HepG2 (cell line): Measurements from ENCODE around the gene CHRNB2. TPM values are rescaled to one million over a fixed set of nuclear protein-coding genes. Genes with fewer than 3 reads are reported as not detected.

ENCODE experiments used
- AGO1 ChIP-seq: fragments of 200-400 bp; formaldehyde crosslinking; IDR thresholded peaks from 2 replicates; pipeline ENCODE4 v1.6.1; 2017; ENCODE audit warnings: mild to moderate bottlenecking, low read depth, low read length, moderate library complexity; ENCODE audit not compliant: poor library complexity, severe bottlenecking
- ATF1 ChIP-seq: IDR thresholded peaks from 2 replicates; pipeline ENCODE4 v1.6.1; 2016; ENCODE audit warnings: mild to moderate bottlenecking, control low read depth
- BCLAF1 ChIP-seq: fragments of 450-650 bp; IDR thresholded peaks from 2 replicates; pipeline ENCODE4 v1.6.1; 2017; ENCODE audit warnings: mild to moderate bottlenecking
- CC2D1A ChIP-seq: sonication (generic); formaldehyde crosslinking; IDR thresholded peaks from 2 replicates; pipeline ENCODE4 v1.8.1; 2023; ENCODE audit warnings: mild to moderate bottlenecking, missing genetic modification reagents
- CSRNP1 ChIP-seq: sonication (generic); formaldehyde crosslinking; IDR thresholded peaks from 2 replicates; pipeline ENCODE4 v1.8.1; 2023; ENCODE audit warnings: mild to moderate bottlenecking, missing genetic modification reagents
- GLMP ChIP-seq: sonication (generic); formaldehyde crosslinking; IDR thresholded peaks from 2 replicates; pipeline ENCODE4 v1.9.0; 2021; ENCODE audit warnings: missing genetic modification reagents, mild to moderate bottlenecking, borderline replicate concordance
- MXD4 ChIP-seq: IDR thresholded peaks from 2 replicates; pipeline ENCODE4 v1.6.1; 2016; ENCODE audit warnings: mild to moderate bottlenecking, missing biosample characterization, missing genetic modification reagents
- NCOR1 ChIP-seq: fragments of 200-600 bp; sonication (generic); IDR thresholded peaks from 2 replicates; pipeline ENCODE4 v1.7.0; 2017; ENCODE audit warnings: antibody characterized with exemption, low read length, borderline replicate concordance
- NR3C1 ChIP-seq: sonication (generic); formaldehyde crosslinking; IDR thresholded peaks from 2 replicates; pipeline ENCODE4 v1.4.0; 2020; ENCODE audit warnings: missing genetic modification reagents
- PBX2 ChIP-seq: IDR thresholded peaks from 2 replicates; pipeline ENCODE4 v1.6.1; 2016; ENCODE audit warnings: control low read depth
- SMAD1 ChIP-seq: sonication (generic); formaldehyde crosslinking; IDR thresholded peaks from 2 replicates; pipeline ENCODE4 v1.4.0; 2020; ENCODE audit warnings: missing genetic modification reagents, low read depth, mild to moderate bottlenecking, borderline replicate concordance
- U2AF2 ChIP-seq: fragments of 200-400 bp; formaldehyde crosslinking; IDR thresholded peaks from 2 replicates; pipeline ENCODE4 v1.6.1; 2017; ENCODE audit warnings: low read depth, mild to moderate bottlenecking, low read length
- YEATS2 ChIP-seq: sonication (generic); formaldehyde crosslinking; IDR thresholded peaks from 2 replicates; pipeline ENCODE4 v1.4.0; 2020; ENCODE audit warnings: missing genetic modification reagents, borderline replicate concordance
- ZNF251 ChIP-seq: sonication (generic); formaldehyde crosslinking; IDR thresholded peaks from 2 replicates; pipeline ENCODE4 v1.9.0; 2021; ENCODE audit warnings: mild to moderate bottlenecking, missing genetic modification reagents
- ZNF280D ChIP-seq: sonication (generic); formaldehyde crosslinking; IDR thresholded peaks from 2 replicates; pipeline ENCODE4 v1.5.1; 2020; ENCODE audit warnings: mild to moderate bottlenecking, missing genetic modification reagents
- ZNF362 ChIP-seq: sonication (generic); formaldehyde crosslinking; IDR thresholded peaks from 2 replicates; pipeline ENCODE4 v1.4.0; 2020; ENCODE audit warnings: missing genetic modification reagents, mild to moderate bottlenecking, borderline replicate concordance
- polyA plus RNA-seq, 8 experiments: library from polyadenylated mRNA; depleted of rRNA in 3 of 8; stranded (reverse) in 7 of 8; unstranded in 1 of 8; fragments of >200 nt; fragmentation: Illumina TruSeq in 4 of 8; extraction: Trizol in 4 of 8; gene quantifications; 2 replicates each; pipeline versions ENCODE4 v1.2.1 to v1.2.3, GENCODE V29; 2011 to 2016; ENCODE audit warnings: low read depth in 4 of 8, missing spikeins in 1 of 8, mixed read lengths in 1 of 8; ENCODE audit not compliant: insufficient read depth in 1 of 8
- total RNA-seq, 5 experiments: library from RNA; depleted of rRNA; stranded (reverse); fragments of >200 nt; fragmentation: Illumina TruSeq; extraction: Trizol; gene quantifications; 2 replicates each; pipeline ENCODE4 v1.2.3, GENCODE V29; 2016; ENCODE audit warnings: low read depth in 1 of 5

CHRNB2 gene
- total and polyA plus RNA-seq, 2 of the 13 experiments (the other 11 are each of a cell fraction or from before 2014, with no cell fraction given): 0.03 to 0.07 TPM

GRCh38 chr1:154608397-154609270 is 41.1 kb downstream of the CHRNB2 start (continued):
- TF ChIP-seq PBX2 (CRISPR knock-in tag): no peak
- no peak for TF ChIP-seq GLMP (CRISPR knock-in tag)
- no peak; the same call in 1 of the 2 replicates for TF ChIP-seq ATF1 (CRISPR knock-in tag)
- peak; percentile 13; the same call in 1 of the 2 replicates for TF ChIP-seq NCOR1
- TF ChIP-seq ZNF362 (CRISPR knock-in tag): no peak
- no peak for TF ChIP-seq NR3C1
- 0 out of 2 replicates have a peak, but pooled peaks have one; percentile 0 for TF ChIP-seq SMAD1 (CRISPR knock-in tag)
- TF ChIP-seq CC2D1A (CRISPR knock-in tag): no peak
- TF ChIP-seq MXD4: no peak
- TF ChIP-seq AGO1: no peak
- no peak for TF ChIP-seq U2AF2
- TF ChIP-seq BCLAF1: no peak
- no peak for TF ChIP-seq YEATS2
- TF ChIP-seq CSRNP1 (CRISPR knock-in tag): no peak
- no peak for TF ChIP-seq ZNF251
- TF ChIP-seq ZNF280D (CRISPR knock-in tag): no peak
